GM21529 (cell line): ENCODE data around the gene DAO.
A peak's percentile ranks its signal among the peaks of the same experiment; 100 is the strongest.

Experiments
- ATAC-seq: cut with Tn5 transposase; IDR thresholded peaks from one replicate; pipeline ENCODE4 v1.9.1; 2021; ENCODE audit not compliant: unreplicated experiment

Gene DAO

GRCh38 chr12:108916336-108916735 lies 36.4 kb downstream of the DAO start:
- no peak for ATAC-seq

DNA sequence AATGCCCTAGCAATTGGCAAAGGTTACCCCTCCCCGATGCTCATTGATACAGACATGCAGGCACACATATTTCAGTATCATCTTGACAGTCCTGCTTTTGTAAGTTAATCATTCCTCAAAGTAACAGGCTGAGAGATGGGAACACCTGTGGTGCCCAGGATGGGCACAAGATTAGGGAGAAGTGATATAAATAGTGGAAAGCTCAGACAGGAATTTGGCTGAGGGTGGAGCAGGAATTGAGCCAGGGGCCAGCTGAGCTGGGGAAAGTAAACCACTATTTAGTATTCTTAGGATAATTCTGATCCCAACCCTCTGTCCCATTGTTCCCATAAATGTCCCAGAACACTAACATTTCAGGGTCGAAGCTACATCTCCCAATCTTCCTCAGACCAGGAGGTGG lies 38.3 kb downstream of the DAO start:
- no peak for ATAC-seq

DNA sequence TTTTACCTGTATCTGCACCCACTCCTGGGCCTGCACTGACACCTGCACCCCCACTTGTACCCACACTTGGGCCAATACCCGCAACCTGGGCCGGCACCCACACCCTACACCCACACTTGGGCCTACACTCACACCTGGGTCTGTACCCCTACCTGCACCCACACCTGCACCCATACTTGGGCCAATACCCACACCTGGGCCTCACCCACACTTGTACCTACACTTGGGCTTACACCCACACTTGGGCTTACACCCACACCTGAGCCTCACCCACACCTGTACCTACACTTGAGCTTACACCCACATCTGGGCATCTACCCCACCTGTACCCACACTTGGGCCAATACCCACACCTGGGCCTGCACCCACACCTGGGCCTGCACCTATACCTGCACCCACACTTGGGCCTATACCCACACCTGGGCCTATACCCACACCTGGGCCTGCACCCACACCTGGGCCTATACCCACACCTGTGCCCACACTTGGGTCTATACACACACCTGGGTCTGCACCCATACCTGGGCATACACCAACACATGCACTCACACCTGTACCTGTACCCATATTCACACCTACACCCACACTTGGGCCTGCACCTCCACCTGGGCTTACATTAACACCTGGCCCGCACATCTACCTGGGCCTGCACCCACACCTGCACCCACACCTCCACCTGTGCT lies 39.2 kb downstream of the DAO start:
- no peak for ATAC-seq

GRCh38 chr12:108921946-108922345 lies 42.1 kb downstream of the DAO start:
- ATAC-seq = no peak

DNA sequence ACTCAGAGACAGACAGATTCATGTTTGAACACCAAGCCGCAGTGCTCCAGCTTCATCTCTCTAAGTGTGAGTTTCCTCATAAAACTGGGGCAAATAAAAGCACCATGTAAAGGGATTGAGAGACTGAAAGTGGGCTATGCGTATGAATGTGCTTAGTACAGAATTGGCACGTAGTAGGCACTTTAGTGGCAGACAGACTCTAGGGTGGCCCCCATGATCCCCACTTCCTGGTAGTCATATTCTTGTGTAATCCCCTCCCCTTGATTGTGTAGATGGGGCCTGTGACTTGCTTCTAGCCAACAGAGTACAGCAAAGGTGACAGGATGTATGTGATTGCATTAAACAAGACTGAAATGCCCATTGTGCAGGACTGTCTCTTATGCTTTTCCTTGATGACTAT lies 43.0 kb downstream of the DAO start:
- ATAC-seq = no peak

GRCh38 chr12:108928695-108929094 lies 48.8 kb downstream of the DAO start:
- no peak for ATAC-seq

DNA sequence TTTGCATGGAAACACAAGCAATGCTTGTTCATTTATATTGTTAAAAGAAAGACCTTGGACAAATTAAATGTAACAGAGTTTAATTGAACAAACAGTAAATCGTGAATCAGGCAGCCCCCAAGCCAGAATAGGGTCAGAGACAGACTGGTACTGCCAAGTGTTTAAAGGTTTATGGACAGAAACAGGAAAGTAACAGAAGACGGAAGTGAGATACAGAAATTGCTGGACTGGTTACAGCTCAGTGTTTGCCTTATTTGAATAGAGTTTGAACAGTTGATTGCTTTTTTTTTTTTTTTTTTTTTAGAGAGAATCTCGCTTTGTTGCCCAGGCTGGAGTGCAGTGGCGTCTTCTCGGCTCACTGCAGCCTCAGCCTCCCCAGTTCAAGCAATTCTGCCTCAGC lies 50.3 kb downstream of the DAO start:
- ATAC-seq = peak; percentile 79

DNA sequence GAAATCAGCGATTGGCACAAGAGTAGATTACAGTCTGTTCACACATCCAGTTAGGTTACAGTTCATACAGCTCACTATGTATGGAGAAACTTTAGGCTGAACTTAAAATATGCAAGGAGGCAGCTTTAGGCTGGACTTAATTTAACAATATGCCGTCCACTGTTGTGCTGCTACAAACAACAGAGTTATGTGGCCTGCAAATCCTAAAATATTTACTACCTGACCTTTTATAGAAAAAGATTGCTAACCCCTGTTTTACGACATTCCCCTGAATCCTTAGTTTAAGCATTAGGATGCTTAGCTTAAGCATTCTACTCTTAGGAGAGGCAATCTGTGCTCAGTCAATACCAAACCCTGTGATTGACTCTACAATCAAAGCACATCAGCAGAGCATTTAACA lies 50.9 kb downstream of the DAO start:
- no peak for ATAC-seq

- no peak for ATAC-seq
Measured at GRCh38 chr12:108933949-108934348, 54.1 kb downstream of the DAO start.

- no peak for ATAC-seq
Measured at GRCh38 chr12:108935159-108935763, 55.4 kb downstream of the DAO start.

GRCh38 chr12:108938247-108938924 lies 58.5 kb downstream of the DAO start:
- ATAC-seq = no peak

GRCh38 chr12:108939594-108939993 lies 59.7 kb downstream of the DAO start:
- peak; percentile 80 for ATAC-seq

GRCh38 chr12:108940138-108940537 lies 60.2 kb downstream of the DAO start:
- no peak for ATAC-seq

- ATAC-seq = no peak
Measured at GRCh38 chr12:108947097-108947496, 67.2 kb downstream of the DAO start.

DNA sequence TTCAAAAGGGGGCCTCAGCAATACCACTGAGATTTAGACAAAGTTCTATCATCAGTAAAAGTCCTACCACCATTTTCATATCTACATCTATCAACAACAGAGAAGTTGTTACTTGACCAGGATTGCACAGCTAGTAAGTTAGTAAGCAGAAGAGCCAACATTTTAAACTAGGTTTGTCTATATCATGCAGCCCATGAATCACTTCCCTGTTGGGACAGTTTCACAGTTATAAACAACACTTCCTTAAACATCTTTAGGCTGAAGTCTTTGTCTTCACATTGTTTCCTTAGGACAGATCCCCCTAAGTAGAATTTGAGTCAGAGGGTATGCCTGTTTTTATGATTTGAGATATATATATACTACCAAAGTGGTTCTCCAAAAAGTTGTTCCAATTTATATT lies 68.5 kb downstream of the DAO start:
- no peak for ATAC-seq

DNA sequence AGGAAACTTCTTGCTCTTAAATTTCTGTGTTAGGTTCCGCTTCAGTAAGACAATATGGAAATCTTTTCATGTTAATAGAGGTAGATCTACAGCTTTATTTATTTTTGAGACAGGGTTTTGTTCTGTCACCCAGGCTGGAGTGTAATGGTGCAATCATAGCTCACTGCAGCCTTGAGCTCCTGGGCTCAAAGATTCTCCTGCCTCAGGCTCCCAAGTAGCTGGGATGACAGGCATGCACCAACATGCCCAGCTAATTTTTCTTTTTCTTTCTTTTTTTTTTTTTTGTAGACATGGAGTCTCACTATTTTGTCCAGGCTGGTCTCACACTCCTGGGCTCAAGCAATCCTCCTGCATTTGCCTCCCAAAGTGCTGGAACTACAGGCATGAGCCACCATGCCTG lies 70.1 kb downstream of the DAO start:
- no peak for ATAC-seq
